Embryonic facial prominence (tissue), 1 donor: ENCODE data around the gene RSRC2.
A peak's percentile ranks its signal among the peaks of the same experiment; 100 is the strongest.
"Not testable (repeated sequence)": the region's sequence is repeated elsewhere in the genome, so short reads cannot be mapped to it uniquely, and the experiment has no call there.

Source experiments
- DNase-seq: peaks from one replicate; pipeline ENCODE4 v3.0.0-alpha.2; 2016; ENCODE audit errors: extremely low spot score

The RSRC2 gene

DNA sequence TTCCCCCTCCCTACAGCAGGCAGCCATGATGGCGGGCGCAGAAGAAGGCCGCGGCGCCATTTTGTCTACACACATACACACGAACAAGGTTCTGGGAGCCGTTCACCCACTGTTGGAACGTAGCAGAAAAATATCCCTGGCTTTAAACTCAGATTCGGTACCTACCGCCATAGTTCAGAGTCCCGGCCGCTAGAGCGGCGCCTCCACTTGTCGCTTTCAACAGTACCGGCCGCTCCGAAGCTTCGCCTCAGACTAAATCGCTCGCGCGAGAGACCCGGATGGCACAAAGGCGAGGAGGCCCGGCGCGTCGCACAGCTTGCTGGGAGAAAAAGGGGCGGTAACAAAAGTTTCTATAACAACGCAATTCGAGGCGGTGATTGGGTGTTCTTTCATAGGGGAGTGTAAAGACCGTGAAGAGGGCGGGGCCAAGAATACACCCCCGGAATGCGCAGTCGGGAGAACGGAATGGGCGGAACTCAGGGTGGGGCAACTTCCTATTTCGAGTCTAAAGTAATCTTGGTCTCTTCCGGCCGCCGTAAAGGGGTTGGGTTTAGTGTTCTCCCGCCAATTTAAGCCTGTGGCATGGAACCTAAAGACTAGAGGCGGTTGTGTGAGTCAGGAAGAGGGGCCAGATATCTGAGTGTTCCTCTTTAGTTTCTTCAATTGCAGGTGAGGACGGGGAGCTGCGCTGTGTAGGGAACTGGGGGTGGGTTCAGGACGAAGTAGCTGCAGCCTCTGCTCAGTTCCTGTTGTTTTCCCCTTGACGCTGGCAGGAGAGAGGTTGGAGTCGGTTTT lies at the start of gene RSRC2, which contains the start of gene KNTC1:
TSS of gene RSRC2 (minus strand) at position 254 of the 795 bp plus-strand sequence. CDS start at position 171, 83 bp downstream.
TSS of gene KNTC1 (plus strand) at position 567 of the 795 bp plus-strand sequence. CDS start 2,815 bp downstream, outside the sequence.
- DNase-seq: peak; percentile 100

DNA sequence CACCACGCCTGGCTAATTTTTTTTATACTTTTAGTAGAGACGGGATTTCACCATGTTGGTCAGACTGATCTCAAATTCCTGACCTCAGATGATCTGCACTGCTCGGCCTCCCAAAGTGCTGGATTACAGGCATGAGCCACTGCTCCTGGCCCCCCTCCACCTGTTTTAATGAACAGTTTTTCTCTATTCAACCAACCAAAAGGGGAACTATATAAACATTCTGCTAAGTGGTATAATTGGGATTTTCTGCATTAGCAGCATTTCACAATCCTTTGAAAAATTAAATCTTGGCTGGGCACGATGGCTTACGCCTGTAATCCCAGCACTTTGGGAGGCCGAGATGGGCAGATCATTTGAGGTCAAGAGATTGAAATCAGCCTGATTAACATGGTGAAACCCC lies 45.1 kb upstream of the RSRC2 start:
- no peak for DNase-seq

- DNase-seq: not testable (repeated sequence)
These were observed 43.3 kb upstream of the RSRC2 start for GRCh38 chr12:122570006-122570405.

- DNase-seq: no peak
These were observed 42.6 kb upstream of the RSRC2 start for GRCh38 chr12:122569288-122569687.

GRCh38 chr12:122566816-122567215 lies 40.1 kb upstream of the RSRC2 start:
- not testable (repeated sequence) for DNase-seq

DNA sequence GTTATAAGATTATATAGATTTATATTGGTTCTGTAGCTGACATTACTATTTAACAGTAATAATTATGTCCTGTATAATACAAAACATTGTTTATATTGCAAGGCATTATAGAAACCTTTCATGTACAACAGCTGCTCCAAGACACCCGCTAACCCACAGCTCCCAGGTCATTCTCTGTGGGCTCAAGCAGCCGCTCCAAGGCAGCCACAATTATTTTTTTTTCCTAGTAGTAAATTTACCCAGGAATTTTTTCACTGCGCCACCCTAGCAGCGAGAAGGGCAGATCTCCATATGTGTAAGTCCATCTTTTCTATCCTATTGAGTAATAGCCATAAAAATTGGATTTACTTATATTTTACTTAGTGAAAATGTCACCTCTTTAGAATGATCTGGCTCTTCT lies 36.6 kb upstream of the RSRC2 start:
- DNase-seq: no peak

DNA sequence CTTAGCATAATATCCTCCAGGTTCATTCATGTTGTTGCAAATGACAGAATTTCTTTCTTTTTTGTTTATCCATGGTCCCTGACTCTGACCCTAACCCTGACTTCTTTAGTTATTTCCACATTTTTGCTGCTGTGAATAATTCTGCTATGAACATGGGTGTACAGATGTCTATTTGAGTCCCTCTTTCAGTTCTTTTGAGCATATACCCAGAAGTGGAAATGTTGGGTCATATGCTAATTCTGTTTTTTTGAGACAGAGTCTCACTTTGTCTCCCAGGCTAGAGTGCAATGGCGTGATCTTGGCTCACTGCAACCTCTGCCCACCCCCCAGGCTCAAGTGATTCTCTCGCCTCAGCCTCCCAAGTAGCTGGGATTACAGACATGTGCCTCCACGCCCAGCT lies 33.4 kb upstream of the RSRC2 start:
- DNase-seq: no peak

DNA sequence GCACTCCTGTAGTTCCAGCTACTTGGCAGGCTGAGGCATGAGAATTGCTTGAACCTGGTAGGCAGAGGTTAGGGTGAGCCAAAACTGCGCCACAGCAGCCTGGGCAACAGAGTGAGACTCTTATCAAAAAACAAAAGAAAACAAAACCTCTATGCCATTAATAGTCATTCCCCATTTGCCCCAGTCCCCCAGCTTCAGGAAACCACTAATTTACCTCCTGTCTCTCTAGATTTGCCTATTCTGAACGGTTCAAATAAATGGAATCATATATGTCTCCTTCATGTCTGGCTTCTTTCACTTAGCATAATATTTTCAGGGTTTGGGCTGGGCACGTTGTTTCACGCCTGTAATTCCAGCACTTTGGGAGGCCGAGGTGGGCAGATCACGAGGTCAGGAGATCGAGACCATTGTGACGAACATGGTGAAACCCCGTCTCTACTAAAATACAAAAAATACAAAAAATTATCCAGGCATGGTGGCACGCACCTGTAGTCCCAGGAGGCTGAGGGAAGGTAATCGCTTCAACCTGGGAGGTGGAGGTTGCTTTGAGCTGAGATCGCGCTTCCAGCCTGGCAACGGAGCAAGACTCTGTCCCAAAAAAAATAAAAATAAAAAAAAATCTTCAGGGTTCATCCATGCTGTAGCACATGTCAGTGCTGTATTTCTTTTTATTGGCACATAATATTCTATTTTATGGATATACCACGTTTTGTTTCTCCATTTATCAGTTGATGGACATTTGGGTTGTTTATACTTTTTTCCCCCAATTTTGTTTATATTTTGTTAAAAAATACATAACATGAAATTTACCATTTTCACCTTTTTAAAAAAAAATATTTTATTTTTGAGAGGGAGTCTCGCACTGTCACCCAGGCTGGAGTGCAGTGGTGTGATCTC lies 32.3 kb upstream of the RSRC2 start:
- no peak for DNase-seq

DNA sequence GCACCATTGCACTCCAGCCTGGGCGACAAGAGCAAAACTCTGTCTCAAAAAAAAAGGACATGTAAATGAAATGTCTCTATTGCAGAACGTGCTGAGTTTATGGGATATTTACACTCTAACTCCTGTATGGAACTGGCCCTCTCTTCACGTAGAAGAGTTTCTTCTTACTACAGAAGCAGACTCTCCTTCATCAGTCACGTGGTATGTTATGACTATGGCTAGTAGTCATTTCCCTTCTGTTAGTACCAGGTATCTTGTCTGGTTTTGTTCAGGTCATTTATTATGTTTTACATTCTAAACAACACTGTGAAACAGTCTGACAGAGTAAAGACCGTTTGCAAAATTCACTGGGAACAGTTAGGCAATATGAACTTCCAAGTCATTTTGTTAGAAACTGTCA lies 20.6 kb upstream of the RSRC2 start:
- DNase-seq: no peak

- no peak for DNase-seq
These were observed 19.1 kb upstream of the RSRC2 start for GRCh38 chr12:122545855-122546254.

DNA sequence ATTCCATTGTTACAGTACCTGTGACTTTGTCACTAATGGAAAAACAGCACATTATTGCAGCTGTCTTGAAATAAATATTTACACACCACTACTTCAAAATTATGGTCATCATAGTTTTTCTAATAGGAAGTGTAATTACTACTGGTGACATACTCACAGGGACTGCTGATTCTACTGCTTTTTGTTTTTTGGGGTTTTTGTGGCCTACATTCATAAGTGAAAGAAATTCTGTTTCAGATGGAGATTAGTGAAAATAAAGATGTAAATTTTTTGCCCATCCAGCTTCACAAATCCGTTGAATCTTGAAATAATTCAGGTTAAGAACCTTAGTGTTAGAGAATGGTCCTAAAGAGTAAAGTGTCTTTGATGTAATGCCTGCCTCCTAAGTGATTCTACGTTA lies 17.8 kb upstream of the RSRC2 start:
- no peak for DNase-seq

GRCh38 chr12:122538496-122538895 lies 11.8 kb upstream of the RSRC2 start:
- no peak for DNase-seq

GRCh38 chr12:122537021-122537420 lies 10.3 kb upstream of the RSRC2 start:
- no peak for DNase-seq

- DNase-seq: no peak
These were observed 7.1 kb upstream of the RSRC2 start for GRCh38 chr12:122533856-122534255.

DNA sequence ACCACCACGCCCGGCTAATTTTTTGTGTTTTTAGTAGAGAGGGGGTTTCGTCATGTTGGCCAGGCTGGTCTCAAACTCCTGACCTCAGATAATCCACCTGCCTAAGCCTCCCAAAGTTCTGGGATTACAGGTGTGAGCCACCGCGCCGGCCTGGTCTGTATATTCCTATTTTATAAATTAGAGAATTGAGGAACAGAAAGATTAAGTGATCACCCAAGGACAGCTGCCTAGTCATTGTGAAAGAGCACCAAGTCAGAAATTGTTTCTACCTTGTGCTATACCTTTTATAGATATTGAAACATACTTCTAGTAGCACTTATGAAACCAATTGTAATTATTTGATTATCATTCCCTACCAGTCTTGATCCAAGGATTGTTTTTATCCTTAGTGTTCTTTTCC lies 2.3 kb upstream of the RSRC2 start:
- no peak for DNase-seq

- DNase-seq: no peak
These were observed 1.8 kb upstream of the RSRC2 start for GRCh38 chr12:122528582-122528981.

- DNase-seq: no peak
These were observed 775 bp upstream of the RSRC2 start for GRCh38 chr12:122527478-122527944.

- no peak for DNase-seq
These were observed 2.7 kb downstream of the RSRC2 start for GRCh38 chr12:122523846-122524718.

DNA sequence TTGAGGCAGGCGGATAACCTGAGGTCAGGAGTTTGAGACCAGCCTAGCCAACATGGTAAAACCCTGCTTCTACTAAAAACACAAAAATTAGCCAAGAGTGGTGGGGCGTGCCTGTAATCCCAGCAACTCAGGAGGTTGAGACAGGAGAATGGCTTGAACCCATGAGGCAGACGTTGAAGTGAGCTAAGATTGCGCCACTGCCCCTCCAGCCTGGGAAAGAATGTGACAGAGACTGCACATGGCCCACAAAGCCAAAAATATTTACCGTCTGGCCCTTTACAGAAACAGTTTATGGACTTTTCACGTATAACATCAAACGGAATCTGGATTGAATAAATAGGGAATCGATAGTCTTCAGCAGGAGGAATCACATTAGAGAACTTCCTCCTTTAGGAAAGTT lies 3.5 kb downstream of the RSRC2 start:
- DNase-seq: no peak

DNA sequence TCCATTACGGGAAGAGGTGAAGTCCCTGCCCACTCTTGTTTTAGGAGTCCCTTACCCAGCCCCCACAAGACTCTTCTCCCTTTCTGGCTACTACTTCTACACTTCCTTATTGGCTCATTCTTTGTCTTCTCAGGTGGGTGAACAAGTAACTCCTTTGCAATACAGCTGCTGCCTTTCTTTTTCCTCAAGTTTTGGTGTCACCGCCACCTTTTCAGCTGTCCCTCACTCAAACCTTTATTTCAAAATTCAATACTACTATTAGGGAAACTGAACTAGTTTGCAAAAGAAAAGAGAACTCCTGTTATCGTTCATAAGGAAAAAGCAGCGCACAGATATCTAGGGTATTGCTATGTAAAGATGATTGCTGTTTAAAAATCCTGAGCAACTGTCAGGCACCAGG lies 6.1 kb downstream of the RSRC2 start:
- DNase-seq: no peak

GRCh38 chr12:122519418-122519817 lies 7.3 kb downstream of the RSRC2 start:
- DNase-seq: no peak

DNA sequence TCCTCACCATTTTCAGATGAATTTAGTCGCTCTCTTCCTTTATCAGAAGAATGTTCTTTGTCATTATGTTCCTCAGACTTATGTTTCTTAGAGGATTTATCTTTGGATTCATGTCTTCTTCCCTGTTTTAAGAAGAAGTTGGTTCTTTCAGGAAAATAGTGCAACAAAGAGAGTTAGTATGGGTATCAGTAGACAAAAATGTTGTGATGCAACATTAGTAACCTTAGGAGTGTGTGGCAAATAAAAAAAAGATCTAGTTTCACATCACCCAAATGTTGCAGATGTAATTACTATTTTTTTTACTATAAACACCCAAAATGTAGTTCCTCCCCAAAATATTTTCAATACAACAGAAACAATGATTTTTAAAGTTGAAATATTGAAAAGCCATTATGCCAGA lies 7.8 kb downstream of the RSRC2 start:
- no peak for DNase-seq
